A673 (cell line): ENCODE data around the gene CHST2. TPM values are rescaled to one million over a fixed set of nuclear protein-coding genes. Genes with fewer than 3 reads are reported as not detected.

Experiments
- BruUV-seq: library from RNA; stranded (reverse); fragments of 400-500 nt; replicated peaks from 2 replicates; lab custom pipeline; 2021; lab: Mats Ljungman, UMichigan
- CTCF ChIA-PET: fragments of 300-600 bp; sonication (Branson Sonifier 250); formaldehyde crosslinking; loops from one replicate; lab custom pipeline; 2022; ENCODE audit warnings: antibody characterized with exemption; lab: Charles Lee
- POLR2A ChIA-PET: fragments of 300-600 bp; sonication (Branson Sonifier 250); formaldehyde crosslinking; loops from one replicate; lab custom pipeline; 2022; ENCODE audit warnings: antibody characterized with exemption; ENCODE audit not compliant: low non-redundant PET; lab: Charles Lee
- DNase-seq: peaks from one replicate; pipeline ENCODE4 v3.0.0-alpha.2; 2015; ENCODE audit warnings: low spot score
- H3K27ac ChIP-seq: fragments of 200-600 bp; sonication (generic); 2 replicates; pipeline ENCODE4 v1.5.1; 2016; ENCODE audit warnings: mixed run types, low read depth, mild to moderate bottlenecking, mixed read lengths, antibody characterized with exemption, low read length; ENCODE audit not compliant: poor library complexity, severe bottlenecking
- H3K27me3 ChIP-seq: fragments of 200-600 bp; sonication (generic); replicated peaks from 2 replicates; pipeline ENCODE4 v1.6.1; 2017; ENCODE audit warnings: mixed run types, low read depth, mild to moderate bottlenecking, mixed read lengths, antibody characterized with exemption, low read length; ENCODE audit not compliant: insufficient read depth, poor library complexity
- H3K36me3 ChIP-seq: fragments of 200-600 bp; sonication (generic); 2 replicates; pipeline ENCODE4 v1.6.1; 2016; ENCODE audit warnings: mixed run types, mild to moderate bottlenecking, mixed read lengths, antibody characterized with exemption, low read length; ENCODE audit not compliant: insufficient read depth, poor library complexity, severe bottlenecking
- H3K4me1 ChIP-seq: fragments of 200-600 bp; sonication (generic); 2 replicates; pipeline ENCODE4 v1.6.1; 2017; ENCODE audit warnings: mixed run types, mild to moderate bottlenecking, mixed read lengths, antibody characterized with exemption, low read length; ENCODE audit not compliant: insufficient read depth, poor library complexity, severe bottlenecking
- H3K4me3 ChIP-seq: fragments of 200-600 bp; sonication (generic); 2 replicates; pipeline ENCODE4 v1.5.1; 2016; ENCODE audit warnings: low read depth, mixed run types, mild to moderate bottlenecking, mixed read lengths, low read length; ENCODE audit not compliant: poor library complexity, severe bottlenecking
- H3K9me3 ChIP-seq: fragments of 200-600 bp; sonication (generic); 2 replicates; pipeline ENCODE4 v1.6.1; 2016; ENCODE audit warnings: mixed run types, low read depth, mild to moderate bottlenecking, mixed read lengths, antibody characterized with exemption, low read length; ENCODE audit not compliant: poor library complexity, severe bottlenecking
- CTCF ChIP-seq: fragments of 300-800, 200-600 bp; sonication (generic); conservative IDR thresholded peaks from 2 replicates; pipeline ENCODE4 v1.5.1; 2017; ENCODE audit warnings: low read depth, mild to moderate bottlenecking, antibody characterized with exemption, low read length, moderate library complexity, mixed read lengths
- EZH2 ChIP-seq: fragments of 200-600 bp; sonication (generic); IDR thresholded peaks from 2 replicates; pipeline ENCODE4 v1.6.1; 2017; ENCODE audit warnings: borderline replicate concordance, low read depth, mild to moderate bottlenecking, mixed read lengths, antibody characterized with exemption, low read length; ENCODE audit not compliant: poor library complexity, severe bottlenecking
- intact Hi-C: fragments of 100-400 bp; cut with micrococcal nuclease; formaldehyde crosslinking; loops from one replicate; pipeline ENCODE4 v1.10.0; 2022; ENCODE audit not compliant: unreplicated experiment
- total RNA-seq: library from RNA; stranded (reverse); gene quantifications from 2 replicates; pipeline ENCODE4 v1.2.3, GENCODE V29; 2021

Gene CHST2
- total RNA-seq, 1 experiment from 2014 or later, result 0.64 TPM

GRCh38 chr3:143095813-143096212 is 23.8 kb upstream of the CHST2 start:
- Histone ChIP-seq H3K4me3 (no peak overlapping the region), H3K9me3 (no peaks in the 10 kb centered on the region), H3K36me3 (no peaks in the 10 kb centered on the region), H3K4me1 (no peaks in the 10 kb centered on the region), H3K27ac (no peak overlapping the region), H3K27me3 (peaks cover 4% of the 10 kb centered on the region)
- no peak for DNase-seq
- intact Hi-C loops, result no loop called here
- ChIA-PET POLR2A (no interaction called here), CTCF (no interaction called here)
- TF ChIP-seq CTCF, result no peak
- TF ChIP-seq EZH2, result no peak
- BruUV-seq, result no TSS peak

- POLR2A ChIA-PET, result no interaction called here
- CTCF ChIA-PET, result no interaction called here
- Histone ChIP-seq H3K4me1 (no peaks in the 10 kb centered on the region), H3K36me3 (no peaks in the 10 kb centered on the region), H3K4me3 (no peak overlapping the region), H3K9me3 (no peaks in the 10 kb centered on the region), H3K27ac (no peak overlapping the region), H3K27me3 (peaks cover 5% of the 10 kb centered on the region)
- intact Hi-C loops, result no loop called here
- no peak for DNase-seq
- TF ChIP-seq EZH2, result no peak
- no peak for TF ChIP-seq CTCF
- BruUV-seq, result no TSS peak
Observed at GRCh38 chr3:143098032-143098764, 21.4 kb upstream of the CHST2 start.

GRCh38 chr3:143099210-143099609 is 20.4 kb upstream of the CHST2 start:
- Histone ChIP-seq H3K27ac (no peak overlapping the region), H3K4me1 (no peaks in the 10 kb centered on the region), H3K36me3 (no peaks in the 10 kb centered on the region), H3K9me3 (no peaks in the 10 kb centered on the region), H3K27me3 (peaks cover 5% of the 10 kb centered on the region), H3K4me3 (no peak overlapping the region)
- intact Hi-C loops, result no loop called here
- CTCF ChIA-PET, result no interaction called here
- BruUV-seq, result no TSS peak
- no peak for DNase-seq
- POLR2A ChIA-PET, result no interaction called here
- TF ChIP-seq CTCF (no peak), EZH2 (no peak)
